ENCODE results near the gene ENTPD2. TPM values are rescaled to one million over a fixed set of nuclear protein-coding genes. Genes with fewer than 3 reads are reported as not detected.
A peak's percentile ranks its signal among the peaks of the same experiment; 100 is the strongest.

The ENTPD2 gene
- total and polyA plus RNA-seq, 12 donors: 0.32 to 3.3 (median 1.6) TPM

DNA sequence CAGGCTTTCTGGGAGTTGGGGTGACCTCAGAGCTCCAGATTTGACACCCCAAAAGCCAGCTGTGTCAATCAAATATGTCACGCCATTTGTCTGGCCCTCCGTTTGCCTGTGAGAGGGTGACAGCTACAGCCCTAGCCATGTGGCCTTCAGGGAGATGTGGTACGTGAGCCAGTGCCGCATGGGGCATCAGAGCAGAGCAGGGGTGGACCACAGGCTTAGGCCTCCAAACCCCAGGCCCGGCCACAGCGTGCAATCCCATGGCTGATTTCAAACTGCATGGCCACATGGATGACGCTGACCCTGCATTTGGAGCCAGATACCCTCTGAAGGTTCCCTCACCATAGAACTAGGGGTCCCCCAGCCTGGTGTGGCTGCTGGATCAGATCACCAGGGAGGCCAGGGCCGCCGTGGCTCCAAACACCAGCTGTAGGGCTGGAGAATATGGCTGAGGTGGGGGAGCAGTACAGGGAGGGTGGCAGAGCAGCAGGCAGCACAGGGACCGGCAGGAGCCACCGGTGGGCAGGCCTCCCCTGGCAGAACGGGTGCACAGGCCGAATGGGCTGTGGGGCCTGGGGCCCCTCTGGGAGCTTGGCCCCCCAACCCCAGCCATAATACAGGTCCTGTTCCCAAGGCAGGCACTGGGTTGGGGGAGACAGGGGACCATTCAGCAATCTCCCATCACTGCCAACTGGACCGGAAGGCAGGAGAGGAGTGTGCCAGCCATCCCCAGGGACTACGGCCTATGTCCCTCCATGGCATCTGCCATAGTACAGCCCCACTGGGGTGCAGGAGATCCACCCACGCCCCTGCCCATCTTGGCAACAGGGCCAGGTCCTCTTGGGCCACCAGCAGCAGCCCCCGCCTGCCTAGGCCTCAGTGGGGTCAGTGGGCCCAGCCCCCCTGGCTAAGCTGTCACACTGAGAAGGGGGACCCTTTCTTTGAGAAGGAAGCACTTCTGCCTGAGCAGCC is 15.0 kb upstream of the ENTPD2 start:
- intact Hi-C loops (cut with DNase I): loop anchor here in 1 of 10 donors (10.0 kb wide), 1 partner anchor 284 kb away; no protein-coding TSS in a partner anchor
- no peaks in the 10 kb centered on the region for H3K36me3 ChIP-seq
- H3K4me1 ChIP-seq: peaks cover 7 to 48% (median 17%) of the 10 kb centered on the region in 9 donors
- H3K27me3 ChIP-seq: peaks cover 0 to 15% (median 9%) of the 10 kb centered on the region in 7 donors
- DNase-seq: peak in 1 of 2 donors; percentile 18
- ATAC-seq: no peak
- H3K27ac ChIP-seq: no peak overlapping the region
- WGBS, 2 donors: 91 to 94% methylated on average over 17 of the region's 17 CpGs
- H3K9me3 ChIP-seq: no peaks in the 10 kb centered on the region
- TF ChIP-seq, protein P1, sequence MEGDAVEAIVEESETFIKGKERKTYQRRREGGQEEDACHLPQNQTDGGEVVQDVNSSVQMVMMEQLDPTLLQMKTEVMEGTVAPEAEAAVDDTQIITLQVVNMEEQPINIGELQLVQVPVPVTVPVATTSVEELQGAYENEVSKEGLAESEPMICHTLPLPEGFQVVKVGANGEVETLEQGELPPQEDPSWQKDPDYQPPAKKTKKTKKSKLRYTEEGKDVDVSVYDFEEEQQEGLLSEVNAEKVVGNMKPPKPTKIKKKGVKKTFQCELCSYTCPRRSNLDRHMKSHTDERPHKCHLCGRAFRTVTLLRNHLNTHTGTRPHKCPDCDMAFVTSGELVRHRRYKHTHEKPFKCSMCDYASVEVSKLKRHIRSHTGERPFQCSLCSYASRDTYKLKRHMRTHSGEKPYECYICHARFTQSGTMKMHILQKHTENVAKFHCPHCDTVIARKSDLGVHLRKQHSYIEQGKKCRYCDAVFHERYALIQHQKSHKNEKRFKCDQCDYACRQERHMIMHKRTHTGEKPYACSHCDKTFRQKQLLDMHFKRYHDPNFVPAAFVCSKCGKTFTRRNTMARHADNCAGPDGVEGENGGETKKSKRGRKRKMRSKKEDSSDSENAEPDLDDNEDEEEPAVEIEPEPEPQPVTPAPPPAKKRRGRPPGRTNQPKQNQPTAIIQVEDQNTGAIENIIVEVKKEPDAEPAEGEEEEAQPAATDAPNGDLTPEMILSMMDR (IDR thresholded peaks at IDR 0.05): no peak
- peak overlapping the region in 1 of 10 donors; percentile 58 for H3K4me3 ChIP-seq

DNA sequence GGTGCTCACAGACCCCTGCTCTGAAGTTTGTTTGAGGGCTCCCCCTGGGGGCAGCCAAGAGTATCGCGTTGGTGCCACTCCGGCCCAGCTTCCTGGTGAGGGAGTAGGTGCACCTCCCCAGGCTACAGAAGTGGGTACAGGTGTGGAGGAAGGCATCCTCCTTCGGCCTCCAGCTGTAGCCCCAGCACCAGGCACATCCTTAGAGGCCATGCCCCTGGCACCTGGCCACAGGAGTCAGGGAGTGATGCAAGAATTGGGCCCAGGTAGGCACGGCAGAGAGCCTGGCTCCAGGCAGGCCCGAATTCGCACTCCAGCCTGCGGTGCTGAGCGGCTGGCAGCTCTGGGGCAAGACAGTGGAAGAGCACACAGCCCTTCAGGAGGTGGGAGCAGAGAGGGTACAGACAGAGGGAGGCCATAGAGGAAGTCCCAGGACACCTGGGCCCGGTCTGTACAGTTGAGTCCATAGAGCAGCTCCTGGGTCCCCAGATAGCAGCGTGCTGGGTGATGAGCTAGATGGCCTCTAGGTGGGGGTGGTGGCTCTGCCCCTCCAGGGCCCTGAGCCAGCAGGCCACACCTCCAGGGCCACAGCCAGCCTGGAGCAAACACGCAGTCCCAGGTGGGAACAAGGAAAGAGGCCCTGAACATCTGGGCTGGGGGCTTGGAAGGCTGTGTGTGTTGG is 14.1 kb upstream of the ENTPD2 start:
- Histone ChIP-seq H3K27me3 (peaks cover 0 to 15% (median 9%) of the 10 kb centered on the region in 7 donors), H3K36me3 (no peaks in the 10 kb centered on the region), H3K9me3 (no peaks in the 10 kb centered on the region), H3K4me1 (peaks cover 7 to 44% (median 19%) of the 10 kb centered on the region in 9 donors), H3K27ac (no peak overlapping the region), H3K4me3 (no peak overlapping the region)
- ATAC-seq: peak in 7 of 8 donors; percentile 17 to 46 (median 43)
- DNase-seq: peak; percentile 78 to 80
- 59 to 60% methylated on average over 12 of the region's 12 CpGs for WGBS, 2 donors
- intact Hi-C loops (cut with DNase I): loop anchor here in 3 of 10 donors (2.0 to 10.0 kb wide), 3 partner anchors 19 to 283 kb away; partner anchors contain the start of gene NPDC1 (in 1 of the 3)
- TF ChIP-seq, protein P1 (IDR thresholded peaks at IDR 0.05): peak; percentile 69 to 83 (median 81)

DNA sequence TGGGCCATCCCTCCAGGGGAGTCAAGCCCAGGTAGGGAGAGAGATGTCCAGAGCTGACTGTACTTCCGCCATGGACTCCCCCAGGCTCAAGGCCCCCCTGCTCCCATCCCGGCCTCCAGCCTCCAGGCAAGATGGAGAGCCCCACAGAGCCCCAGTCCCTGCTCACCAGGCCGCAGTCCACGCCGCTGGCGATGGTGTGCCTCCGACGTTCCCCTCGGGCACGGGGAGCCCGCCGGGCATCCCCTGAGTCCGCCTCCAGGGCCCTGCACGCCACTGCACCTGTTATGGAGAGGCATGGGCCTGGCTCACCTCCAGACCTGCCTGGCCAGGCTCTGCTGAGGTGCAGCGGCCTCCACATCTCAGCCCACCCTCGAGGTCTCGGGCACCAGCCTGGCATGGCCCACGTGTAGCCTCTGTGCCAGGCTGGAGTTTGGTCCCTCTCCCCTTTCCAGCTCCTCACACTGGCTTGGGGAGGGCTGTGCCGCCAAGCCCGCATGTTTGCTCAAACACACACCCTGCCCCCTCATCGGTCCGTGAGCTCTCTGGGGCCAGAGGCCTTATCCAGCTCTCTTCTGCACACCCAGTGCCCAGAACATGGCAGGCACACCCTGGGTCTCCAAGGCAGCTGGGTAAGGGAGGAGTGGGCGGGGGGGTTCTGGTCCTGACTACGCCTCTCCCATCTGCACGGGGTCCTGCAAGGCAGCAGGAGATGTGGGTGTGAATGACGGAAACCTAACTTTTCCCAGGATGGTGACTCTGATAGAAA is 12.4 kb upstream of the ENTPD2 start:
- intact Hi-C loops (cut with DNase I): loop anchor here in 3 of 10 donors (2.0 to 10.0 kb wide), 3 partner anchors 17 to 281 kb away; partner anchors contain the start of gene NPDC1 (in 1 of the 3)
- TF ChIP-seq, protein P1 (IDR thresholded peaks at IDR 0.05): no peak
- Histone ChIP-seq H3K27ac (no peak overlapping the region), H3K9me3 (no peaks in the 10 kb centered on the region), H3K36me3 (no peaks in the 10 kb centered on the region), H3K4me1 (peaks cover 6 to 30% (median 16%) of the 10 kb centered on the region in 9 donors), H3K27me3 (peaks cover 0 to 15% (median 9%) of the 10 kb centered on the region in 7 donors), H3K4me3 (no peak overlapping the region)
- 92 to 96% methylated on average over 26 of the region's 26 CpGs for WGBS, 2 donors
- no peak for ATAC-seq
- DNase-seq: no peak
